Activated CD4-positive, CD25-positive, alpha-beta regulatory T cell treated with anti-CD3 and anti-CD28 coated beads, Interleukin-2, amount 50 U/mL, for 24 hours (primary cell): Measurements from ENCODE around the gene MFN2.
"Not testable (repeated sequence)": the region's sequence is repeated elsewhere in the genome, so short reads cannot be mapped to it uniquely, and the experiment has no call there.

Source experiments
- ATAC-seq, 2 donors: fragments of 150-1000 bp; cut with Tn5 transposase; one replicate each; pipeline ENCODE4 v1.10.0; 2021; ENCODE audit warnings: mild to moderate bottlenecking in 1 of 2, moderate library complexity in 1 of 2

The MFN2 gene

DNA sequence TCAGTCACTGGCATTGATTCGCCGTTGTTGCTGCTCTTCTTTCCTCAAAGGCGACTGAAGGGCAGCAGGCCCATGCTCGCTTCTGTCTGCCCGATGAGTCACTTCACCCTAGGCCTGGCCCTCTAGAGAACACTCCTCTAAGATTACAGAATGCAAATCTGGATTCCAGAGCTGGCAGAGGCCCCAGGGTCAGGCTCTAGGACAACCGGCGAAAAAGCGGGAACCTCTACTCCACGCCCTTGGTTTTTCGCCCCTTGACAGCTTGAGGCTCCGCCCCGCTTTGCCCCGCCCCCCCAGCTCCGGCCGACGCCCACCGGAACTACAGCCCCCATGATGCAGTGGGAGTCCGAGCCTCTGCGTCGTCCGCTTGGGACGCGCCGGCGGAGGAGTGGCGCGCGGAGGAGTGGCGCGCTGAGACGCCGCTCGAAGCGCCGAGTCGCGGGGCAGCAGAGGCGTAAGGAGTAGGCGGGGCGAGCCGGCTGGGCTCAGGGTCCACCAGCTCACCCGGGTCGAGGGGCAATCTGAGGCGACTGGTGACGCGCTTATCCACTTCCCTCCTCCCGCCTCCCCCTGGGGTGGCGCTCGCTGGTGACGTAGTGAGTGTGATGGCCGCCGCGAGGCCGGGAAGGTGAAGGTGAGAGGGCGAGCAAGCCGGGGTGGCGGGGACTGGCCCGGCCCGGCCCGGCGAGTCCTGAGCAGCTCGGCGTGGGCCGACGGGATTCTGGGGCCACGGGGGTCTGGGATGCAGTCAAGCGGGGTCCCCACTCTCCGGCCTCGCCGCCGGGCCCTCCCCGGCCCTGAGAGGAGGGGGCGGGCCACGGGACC is at the start of gene MFN2:
MFN2 (plus strand) TSS at position 594 of the 825 bp plus-strand sequence. CDS start 8,725 bp downstream, outside the sequence.
- ATAC-seq, result peak; percentile 96 to 97

DNA sequence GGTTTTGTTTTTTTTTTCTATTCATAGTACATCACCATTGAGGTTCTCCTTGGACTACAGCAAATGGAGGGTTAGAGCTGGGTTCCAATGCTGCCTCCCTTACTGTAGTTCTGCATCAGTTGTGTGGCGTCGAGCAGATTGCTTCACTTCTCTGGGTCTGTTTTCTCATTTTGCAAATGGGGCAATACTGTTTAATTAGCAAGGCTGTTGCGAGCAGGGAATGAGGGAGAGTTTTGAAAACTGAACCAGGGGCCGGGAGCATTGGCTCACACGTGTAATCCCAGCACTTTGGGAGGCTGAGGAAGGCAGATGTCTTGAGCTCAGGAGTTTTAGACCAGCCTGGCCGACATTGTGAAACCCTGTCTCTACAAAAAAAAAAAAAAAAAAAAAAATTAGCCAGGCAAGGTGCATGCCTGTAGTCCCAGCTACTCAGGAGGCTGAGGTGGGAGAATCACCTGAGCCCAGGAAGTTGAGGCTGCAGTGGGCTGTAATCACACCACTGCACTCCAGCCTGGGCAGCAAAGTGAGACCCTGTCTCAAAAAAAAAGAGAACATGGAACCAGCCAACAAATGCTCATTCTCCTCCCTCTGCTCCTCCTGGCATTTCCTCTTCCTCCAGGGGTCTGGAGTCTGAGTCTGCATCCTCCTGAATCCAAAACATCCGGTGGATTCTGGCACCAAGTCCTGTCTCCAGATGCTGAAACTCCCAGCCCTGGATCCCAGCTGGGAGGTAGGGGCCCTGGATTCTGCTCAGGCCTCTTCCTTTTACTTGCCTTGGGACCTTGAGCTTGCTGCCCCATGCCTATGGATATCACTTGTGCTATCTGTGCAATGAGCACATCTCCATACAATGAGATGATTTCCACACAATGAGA is 49.4 kb upstream of the MFN2 start:
- no peak for ATAC-seq

DNA sequence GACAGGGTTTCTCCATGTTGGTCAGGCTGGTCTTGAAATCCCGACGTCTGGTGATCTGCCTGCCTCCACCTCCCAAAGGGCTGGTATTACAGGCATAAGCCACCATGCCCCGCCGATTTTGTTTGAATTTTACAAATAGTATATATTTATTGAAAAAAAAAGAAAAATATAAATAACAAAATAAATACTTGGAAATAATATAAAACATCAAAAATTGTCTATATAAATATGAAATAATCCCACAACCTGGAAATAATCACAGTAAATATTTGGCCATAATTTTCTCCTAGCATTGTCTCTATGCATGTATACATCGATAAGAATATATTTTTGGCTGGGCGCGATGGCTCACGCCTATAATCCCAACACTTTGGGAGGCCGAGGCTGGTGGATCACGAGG is 48.4 kb upstream of the MFN2 start:
- ATAC-seq, result no peak

DNA sequence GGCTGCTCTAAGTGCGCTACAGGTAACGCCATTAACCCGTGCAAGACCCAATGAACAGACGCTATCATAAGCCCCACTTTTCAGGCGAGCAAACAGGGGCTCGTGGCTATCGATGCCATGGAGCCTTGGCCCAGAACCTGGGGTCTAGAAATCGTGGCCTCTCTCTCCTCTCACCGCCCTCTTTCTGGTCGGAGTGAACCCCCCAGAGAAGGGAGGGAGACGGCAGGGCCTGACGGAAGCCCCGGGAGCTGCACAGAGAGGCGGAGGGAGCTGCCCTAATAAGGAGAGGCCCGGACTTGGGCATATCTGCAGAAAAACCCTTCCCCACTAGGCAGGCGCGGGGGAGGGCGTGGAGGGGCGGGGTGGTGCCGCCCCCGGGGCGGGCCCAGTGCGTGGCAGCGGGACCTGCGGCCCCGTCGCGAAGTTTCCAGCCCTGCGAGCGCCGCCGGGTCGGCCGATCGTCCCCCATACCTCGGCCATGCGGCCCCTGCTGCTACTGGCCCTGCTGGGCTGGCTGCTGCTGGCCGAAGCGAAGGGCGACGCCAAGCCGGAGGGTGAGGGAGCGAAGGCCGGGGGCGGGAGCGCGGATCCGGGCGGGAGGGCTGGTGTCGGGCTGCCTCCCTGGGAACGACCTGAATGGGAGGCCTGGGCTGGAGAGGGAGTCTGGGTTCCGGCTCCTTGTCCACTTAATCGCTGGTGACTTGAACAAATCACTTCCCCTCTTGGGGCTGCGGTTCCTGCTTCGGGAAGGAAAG is 45.8 kb upstream of the MFN2 start, which contains the start of gene PLOD1:
PLOD1 (plus strand) TSS at position 416 of the 755 bp plus-strand sequence; CDS start at position 479, 63 bp downstream.
- ATAC-seq, result peak; percentile 99 to 100

DNA sequence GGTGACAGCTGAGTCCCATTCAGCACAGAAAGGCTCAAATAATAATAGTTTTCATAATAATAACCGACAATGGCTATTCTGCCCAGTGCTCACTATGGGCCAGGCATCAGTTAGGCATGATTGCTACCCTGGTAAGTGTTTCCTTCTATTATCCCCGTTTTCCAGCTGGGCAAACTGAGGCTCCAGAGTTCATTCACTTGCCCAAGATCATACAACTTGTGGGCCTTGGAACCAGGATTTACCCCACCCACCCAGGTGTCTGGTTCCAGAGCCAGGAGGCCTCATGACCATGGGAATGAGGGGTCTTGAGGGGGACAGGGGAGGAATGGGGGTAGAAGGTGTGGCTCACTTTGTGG is 45.2 kb upstream of the MFN2 start:
- ATAC-seq, result no peak

DNA sequence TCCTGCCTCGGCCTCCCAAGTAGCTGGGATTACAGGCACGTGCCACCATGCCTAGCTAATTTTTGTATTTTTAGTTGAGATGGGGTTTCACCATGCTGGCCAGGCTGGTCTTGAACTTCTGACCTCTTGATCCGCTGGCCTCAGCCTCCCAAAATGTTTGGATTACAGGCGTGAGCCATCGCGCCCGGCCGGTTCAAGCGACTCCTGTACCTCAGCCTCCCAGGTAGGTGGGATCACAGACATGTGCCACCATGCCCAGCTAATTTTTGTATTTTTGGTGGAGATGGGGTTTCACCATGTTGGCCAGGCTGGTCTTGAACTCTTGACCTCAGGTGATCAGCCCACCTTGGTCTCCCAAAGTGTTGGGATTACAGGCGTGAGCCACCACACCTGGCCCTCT is 44.5 kb upstream of the MFN2 start:
- not testable (repeated sequence) for ATAC-seq

DNA sequence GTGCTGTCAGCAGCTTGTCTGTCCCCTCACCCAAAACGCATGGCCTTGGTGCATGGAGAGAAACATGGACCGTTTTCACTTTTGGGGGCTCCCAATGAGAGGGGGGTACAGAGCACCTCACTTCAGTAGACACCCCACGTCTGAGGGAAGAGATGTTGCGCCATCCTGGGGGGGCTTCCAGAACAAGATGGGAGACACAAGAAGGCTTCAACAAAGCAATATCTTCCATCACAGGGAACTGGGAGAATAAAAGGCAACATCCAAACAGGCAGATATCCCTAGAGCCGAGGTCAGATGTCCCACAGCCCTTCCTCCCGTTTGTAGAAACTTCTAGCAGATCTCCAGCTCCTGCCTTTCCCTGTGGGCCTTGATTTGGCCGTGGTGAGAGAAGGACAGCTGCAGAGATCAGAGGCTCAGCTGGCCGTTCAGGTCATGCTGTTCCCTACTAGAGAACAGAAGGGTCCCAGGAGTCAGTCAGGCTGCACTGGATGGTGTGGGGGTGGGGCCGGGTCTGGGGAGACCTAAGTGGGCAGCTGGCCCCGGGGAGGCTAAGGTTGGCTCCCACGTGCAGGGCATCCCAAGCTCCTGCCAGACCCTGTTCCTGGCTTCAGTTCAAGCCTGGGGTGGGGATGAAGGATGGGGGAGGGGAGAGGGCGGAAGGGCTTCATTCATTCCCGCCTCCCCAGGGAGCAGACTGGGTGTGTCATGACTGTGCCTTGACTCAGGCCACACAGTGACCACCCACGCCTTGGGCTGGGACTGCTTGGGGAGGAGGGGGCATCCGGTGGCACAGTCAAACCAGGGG is 41.3 kb upstream of the MFN2 start:
- no peak for ATAC-seq

DNA sequence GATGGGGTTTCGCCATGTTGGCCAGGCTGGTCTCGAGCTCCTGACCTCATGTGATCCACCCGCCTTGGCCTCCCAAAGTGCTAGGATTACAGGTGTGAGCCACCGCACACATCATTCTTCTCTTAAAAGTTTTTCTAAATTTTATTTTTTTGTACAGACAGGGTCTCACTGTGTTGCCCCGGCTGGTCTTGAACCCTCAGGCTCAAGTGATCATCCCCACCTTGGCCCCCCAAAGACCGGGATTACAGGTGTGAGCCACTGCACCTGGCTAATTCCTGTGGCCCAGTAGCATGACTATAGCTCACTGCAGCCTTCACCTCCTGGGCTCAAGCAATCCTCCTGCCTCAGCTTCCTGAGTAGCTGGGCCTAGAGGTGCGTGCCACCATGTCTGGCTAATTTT is 40.5 kb upstream of the MFN2 start:
- ATAC-seq, result not testable (repeated sequence)

DNA sequence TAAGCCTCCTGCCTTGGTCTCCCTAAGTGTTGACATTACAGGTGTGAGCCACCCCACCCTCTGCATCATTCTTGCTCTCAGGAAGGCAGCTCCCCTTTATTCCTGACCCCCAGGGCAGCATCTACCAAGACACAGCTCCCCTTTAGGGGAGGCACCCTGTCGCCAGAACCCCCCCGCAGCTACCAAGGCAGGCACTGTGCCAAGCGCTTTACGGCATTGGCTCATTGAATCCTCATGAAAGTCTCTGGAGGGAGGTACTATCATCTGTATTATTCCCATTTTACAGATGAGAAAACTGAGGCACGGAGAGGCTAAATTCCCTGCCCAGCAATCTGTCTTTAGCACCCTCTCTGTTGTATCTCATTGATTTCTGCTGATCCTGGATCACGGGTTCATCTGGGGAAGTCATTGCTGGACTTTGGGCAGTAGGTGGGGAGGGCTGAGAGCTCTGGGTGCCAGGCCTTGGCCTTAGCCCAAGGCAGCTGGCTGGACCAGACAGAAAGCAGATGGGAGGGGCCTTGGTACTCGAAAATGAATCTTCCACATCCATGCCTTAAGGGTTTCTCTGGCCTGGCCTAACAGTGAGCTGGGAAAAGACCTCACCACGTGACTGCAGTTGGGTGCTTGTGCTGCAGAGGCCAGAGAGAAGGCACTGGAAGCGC is 39.9 kb upstream of the MFN2 start:
- ATAC-seq, result no peak

DNA sequence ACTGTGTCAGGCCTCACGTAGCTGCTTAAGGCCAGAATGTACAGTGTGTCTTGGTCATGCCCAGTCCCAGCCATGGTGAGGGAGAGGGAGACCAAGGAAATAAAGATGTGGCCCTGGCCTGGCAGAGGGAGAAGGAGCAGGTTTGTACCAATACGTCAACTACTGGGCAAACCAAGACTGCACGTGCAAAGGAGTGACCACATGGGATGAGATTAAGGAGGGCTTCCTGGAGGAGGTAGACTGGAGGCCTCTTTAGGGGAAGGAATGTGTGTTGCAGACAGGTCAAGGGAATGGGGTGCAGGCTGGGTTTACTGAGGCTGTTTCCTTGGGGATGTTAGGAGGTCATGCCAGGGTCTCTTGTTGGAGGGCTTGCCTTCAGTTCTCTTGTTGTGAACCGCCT is 38.0 kb upstream of the MFN2 start:
- ATAC-seq, result no peak

DNA sequence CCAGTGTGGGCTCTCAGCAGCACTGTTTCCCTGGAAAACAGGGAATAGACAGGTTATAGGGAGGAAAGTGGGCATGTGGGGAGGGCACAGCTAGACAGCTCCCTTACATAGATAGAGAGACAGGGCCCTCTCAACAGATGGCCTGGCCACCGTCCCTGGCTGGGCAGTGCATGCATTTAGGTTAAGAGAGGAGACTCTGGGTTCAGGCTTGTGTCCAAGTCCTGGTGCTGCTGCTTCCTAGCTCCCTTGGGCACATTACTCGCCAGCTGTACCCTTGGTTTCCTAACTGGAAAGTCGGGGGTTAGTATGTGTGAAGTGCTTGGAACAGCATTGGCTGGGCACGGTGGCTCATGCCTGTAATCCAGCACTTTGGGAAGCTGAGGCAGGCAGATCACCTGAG is 36.6 kb upstream of the MFN2 start:
- no peak for ATAC-seq

DNA sequence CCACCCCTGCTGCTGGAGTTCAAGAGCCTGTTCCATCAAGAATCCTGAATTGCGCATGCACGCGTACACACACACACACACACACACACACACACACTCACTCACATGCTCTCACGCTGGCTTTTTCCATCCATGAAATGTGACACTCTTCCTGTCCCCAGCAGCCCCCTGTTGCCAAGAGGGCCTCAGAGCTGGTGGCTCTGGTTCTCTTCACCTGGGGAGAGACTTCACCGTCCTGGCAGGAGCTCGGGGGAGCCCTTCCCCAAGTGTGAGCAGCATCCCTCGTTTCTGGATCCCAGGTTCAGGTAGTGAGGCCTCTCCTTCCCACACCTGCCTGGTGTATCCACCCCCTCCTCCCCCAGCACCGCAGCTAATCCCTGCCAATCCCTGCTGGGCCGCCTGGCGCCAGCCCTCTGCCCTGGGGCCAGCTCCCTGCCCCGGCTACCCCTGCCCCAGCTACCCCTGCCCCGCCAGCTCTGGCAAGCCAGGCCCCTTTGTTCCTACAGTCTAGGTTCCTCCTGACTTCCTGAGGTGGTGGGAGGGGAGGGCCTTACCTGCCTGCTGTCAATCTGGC is 35.8 kb upstream of the MFN2 start:
- ATAC-seq, result no peak

DNA sequence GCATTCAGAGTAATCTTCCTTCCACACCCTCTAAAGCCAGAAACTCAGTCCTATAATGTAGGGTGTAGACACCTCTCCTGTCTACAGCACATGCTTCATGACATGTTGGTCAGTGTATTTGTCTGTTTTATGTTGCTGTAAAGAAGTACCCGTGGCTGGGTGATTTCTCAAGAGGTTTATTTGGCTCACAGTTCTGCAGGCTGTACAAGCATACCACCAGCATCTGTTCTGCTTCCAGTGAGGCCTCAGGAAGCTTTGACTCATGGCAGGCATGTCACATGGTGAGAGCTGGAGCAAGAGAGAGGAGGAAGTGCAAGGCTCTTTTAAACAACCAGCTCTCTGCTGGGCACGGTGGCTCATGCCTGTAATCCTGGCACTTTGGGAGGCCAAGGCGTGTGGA is 33.6 kb upstream of the MFN2 start:
- ATAC-seq, result no peak

DNA sequence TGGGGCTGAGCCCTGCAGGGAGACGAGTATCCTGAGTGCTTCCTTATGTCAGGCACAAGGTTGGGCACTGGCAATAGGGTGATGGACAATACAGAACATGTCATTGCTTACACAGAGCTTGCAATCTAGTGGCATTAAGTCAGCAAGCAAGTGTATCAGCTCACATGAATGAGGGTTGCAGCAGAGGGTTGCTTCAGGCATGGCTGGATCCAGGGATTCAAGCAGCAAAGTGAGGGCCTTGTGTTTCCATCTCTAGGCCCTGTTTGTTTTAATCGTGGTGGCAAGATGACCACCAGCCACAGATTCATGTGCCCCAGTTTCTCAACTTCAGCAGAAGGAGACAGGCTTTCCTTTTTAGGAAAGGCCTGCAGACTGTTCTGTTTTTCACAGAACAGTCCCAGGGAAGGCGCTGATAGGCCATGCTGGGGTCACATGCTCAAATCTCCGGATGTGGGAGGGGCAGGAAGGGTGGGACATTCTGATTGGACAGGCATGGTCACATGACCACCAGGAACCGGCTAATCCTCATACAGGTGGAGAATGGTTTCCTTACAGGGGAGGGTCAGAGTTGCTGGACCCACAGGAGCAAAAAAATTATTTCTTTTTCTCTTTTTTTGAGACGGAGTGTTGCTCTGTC is 31.3 kb upstream of the MFN2 start:
- ATAC-seq, result no peak

DNA sequence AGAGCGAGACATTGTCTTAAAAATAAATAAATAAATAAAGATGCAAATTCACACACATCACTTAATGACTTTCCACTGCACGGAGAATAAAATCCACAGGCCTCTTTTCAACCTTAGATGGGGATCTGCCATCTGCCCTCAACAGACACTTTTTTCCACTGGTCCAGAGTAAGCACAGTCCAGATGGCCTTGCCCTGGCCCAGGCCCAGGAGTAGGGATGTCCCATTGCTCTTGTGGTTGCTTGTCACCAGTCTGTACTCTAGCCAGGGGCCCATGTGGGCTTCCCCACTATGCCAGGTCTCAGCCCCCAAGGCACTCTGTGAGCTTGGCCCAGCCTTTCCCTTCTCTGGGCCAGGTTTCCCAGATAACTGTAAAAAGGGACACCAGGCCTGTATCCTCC is 28.3 kb upstream of the MFN2 start:
- ATAC-seq, result no peak

DNA sequence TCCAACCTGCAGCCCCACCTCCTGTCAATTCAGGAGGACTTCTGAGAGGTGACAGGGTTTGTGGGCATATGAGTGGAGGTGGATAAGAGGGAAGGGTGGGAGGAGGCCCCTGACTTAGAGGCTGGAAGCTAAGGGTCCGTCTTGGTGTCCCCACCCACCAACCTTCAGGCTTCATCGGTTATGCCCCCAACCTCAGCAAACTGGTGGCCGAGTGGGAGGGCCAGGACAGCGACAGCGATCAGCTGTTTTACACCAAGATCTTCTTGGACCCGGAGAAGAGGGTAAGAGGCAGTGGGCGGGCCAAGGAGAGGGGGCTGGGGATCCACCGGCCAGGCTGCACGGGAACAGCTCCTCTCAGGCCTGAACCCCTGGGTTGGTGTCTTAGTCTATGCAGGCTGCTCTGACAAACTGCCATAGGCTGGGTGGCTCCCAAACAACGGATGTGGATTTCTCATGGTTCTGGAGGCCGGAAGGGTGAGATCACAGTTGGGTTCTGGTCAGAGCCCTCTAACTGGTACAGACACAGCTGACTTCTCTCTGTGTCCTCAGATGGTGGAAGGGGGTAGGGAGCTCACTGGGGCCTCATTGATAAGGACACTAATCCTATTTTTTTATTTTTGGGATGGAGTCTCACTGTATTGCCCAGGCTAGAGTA is 27.7 kb upstream of the MFN2 start:
- ATAC-seq, result no peak

DNA sequence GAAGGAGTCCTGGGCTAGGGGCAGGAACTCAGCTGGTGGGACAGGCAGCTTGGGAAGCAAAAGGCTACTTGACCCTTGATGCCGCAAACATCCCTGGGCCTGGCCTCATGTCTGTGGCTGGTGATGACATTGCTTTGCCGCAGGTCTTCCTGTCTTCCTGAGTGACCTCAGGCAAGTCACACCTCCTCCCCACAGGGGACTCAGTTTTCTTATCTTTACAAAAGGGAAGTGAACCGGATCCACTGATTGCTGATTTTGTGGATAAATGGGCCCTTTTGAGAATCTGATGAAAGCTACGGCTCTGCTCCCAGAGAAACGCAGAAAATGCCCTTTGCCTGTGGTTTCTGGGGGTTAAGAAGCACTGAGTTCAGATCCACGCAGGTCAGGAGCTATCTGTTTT is 25.0 kb upstream of the MFN2 start:
- no peak for ATAC-seq

DNA sequence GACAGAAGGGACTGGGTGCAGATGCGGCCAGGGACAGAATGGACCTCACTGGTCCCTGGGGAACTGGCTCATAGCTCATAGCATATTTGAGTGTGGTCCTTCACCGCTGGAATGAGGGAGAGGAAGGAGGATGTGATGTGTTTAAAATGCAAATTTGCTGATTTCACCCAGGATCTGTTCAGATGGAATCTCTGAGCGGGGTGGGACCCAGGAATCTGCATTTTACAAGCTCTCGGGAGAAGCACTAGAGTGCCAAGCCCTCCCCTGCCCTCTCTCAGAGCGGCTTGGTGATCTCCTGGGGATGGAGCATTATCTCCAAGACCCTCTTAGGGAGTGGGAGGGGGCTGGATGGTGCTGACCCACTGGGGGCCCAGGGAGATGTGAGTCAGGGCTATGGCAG is 22.8 kb upstream of the MFN2 start:
- no peak for ATAC-seq

DNA sequence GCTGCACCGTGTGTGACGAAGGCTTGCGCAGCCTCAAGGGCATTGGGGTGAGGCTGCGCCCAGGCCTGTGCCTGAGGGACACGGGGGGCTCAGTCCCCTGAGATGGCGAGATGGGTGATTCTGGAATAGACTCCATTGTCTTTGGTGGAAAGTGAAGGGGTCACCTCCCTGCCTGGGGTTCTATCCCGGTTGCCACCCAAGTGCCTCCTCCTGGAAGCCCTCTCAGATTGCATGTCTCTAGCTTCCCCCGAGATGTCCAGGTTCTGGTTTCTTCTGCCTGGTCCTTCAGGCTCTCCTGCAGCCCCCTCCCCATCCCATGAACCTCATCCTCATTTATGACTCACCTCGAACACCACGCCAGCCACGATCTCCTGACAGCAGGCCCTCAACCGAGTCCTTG is 22.3 kb upstream of the MFN2 start:
- no peak for ATAC-seq

DNA sequence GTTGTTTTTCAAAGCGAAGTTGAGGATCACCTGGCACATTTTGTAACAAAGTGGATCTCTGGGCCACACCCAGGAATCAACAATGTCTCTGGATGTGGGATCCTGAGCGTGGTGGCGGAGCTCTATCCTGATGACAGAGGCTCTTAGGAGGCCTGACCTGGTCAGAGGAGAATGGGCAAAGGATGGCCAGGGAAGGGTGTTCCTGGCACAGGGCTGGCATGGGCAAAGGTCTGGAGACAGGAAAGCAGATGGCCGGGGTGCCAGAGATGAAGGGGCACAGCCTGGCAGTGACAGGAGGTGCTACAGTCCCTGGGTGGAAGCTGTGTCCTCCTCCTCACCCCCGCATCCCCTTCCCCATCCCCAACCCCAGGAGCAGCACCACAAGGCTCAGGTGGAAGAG is 20.0 kb upstream of the MFN2 start:
- ATAC-seq, result no peak
